Parathyroid adenoma (tissue), 2 donors: ENCODE measurements around the gene ZBTB37.
"Not testable (repeated sequence)": the region's sequence is repeated elsewhere in the genome, so short reads cannot be mapped to it uniquely, and the experiment has no call there.

Source experiments
- H2AFZ ChIP-seq: fragments of 300-600 bp; sonication (generic); one replicate; pipeline ENCODE4 v1.7.0; 2017; ENCODE audit warnings: antibody characterized with exemption, mild to moderate bottlenecking
- H3K27ac ChIP-seq: fragments of 300-600 bp; sonication (generic); one replicate; pipeline ENCODE4 v1.7.0; 2017
- H3K27me3 ChIP-seq: fragments of 300-600 bp; sonication (generic); one replicate; pipeline ENCODE4 v1.7.0; 2017; ENCODE audit warnings: low read length; ENCODE audit not compliant: control insufficient read depth, insufficient read depth
- H3K36me3 ChIP-seq: fragments of 300-600 bp; sonication (generic); one replicate; pipeline ENCODE4 v1.7.0; 2017; ENCODE audit warnings: low read length; ENCODE audit not compliant: control insufficient read depth, insufficient read depth
- H3K4me1 ChIP-seq: fragments of 300-600 bp; sonication (generic); one replicate; pipeline ENCODE4 v1.7.0; 2017; ENCODE audit warnings: control low read depth
- H3K4me2 ChIP-seq: fragments of 300-600 bp; sonication (generic); one replicate; pipeline ENCODE4 v1.7.0; 2017; ENCODE audit warnings: low read length
- H3K4me3 ChIP-seq: fragments of 300-600 bp; sonication (generic); one replicate; pipeline ENCODE4 v1.7.0; 2017; ENCODE audit warnings: low read depth, low read length
- H3K79me2 ChIP-seq: fragments of 300-600 bp; sonication (generic); one replicate; pipeline ENCODE4 v1.7.0; 2017; ENCODE audit warnings: control low read depth
- H3K9ac ChIP-seq: fragments of 300-600 bp; sonication (generic); one replicate; pipeline ENCODE4 v1.7.0; 2017; ENCODE audit warnings: mild to moderate bottlenecking
- H3K9me3 ChIP-seq: fragments of 300-600 bp; sonication (generic); one replicate; pipeline ENCODE4 v1.7.0; 2017; ENCODE audit warnings: low read length; ENCODE audit not compliant: control insufficient read depth
- CTCF ChIP-seq: fragments of 300-600 bp; sonication (generic); IDR thresholded peaks from one replicate; pipeline ENCODE4 v1.7.0; 2017; ENCODE audit warnings: antibody characterized with exemption, mild to moderate bottlenecking
- donor health status: primary hyperparathyroidism.

ZBTB37 gene

DNA sequence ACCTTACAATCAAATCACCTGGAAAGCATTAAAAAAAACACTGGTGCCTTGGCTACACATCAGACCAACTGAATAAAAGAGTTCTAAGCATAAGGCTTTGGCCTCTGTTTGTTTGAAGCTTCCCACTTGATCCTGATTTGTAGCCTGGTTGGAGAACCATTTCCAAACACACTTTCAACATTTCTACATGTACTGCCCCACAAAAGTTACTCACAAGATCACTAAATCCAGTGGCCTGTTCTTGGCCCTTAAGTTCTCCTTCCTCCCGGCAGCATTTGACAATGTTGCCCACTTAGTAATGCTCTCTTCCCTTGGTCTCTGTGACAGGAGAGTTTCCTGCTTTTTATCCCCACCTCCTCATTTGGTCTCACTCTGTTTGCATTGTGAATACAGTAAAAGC, 12.2 kb upstream of the ZBTB37 start:
- H2AFZ ChIP-seq, result no peak overlapping the region

GRCh38 chr1:173856903-173857302, 11.3 kb upstream of the ZBTB37 start:
- Histone ChIP-seq H3K36me3 (no peaks in the 10 kb centered on the region), H3K4me3 (no peak overlapping the region), H3K27ac (no peak overlapping the region), H3K4me1 (no peaks in the 10 kb centered on the region), H3K9ac (no peak overlapping the region), H3K27me3 (no peaks in the 10 kb centered on the region), H3K79me2 (no peaks in the 10 kb centered on the region), H2AFZ (no peak overlapping the region), H3K9me3 (no peaks in the 10 kb centered on the region), H3K4me2 (no peak overlapping the region)
- TF ChIP-seq CTCF, result no peak

More for the DNA sequence above, 12.2 kb upstream of the ZBTB37 start:
- H3K79me2 ChIP-seq, result no peaks in the 10 kb centered on the region
- no peak overlapping the region for H3K9ac ChIP-seq
- H3K4me1 ChIP-seq, result no peaks in the 10 kb centered on the region
- H3K27me3 ChIP-seq, result no peaks in the 10 kb centered on the region
- H3K27ac ChIP-seq, result no peak overlapping the region
- H3K4me3 ChIP-seq, result no peak overlapping the region
- H3K36me3 ChIP-seq, result no peaks in the 10 kb centered on the region
- H3K4me2 ChIP-seq, result no peak overlapping the region
- TF ChIP-seq CTCF, result no peak
- no peaks in the 10 kb centered on the region for H3K9me3 ChIP-seq

- Histone ChIP-seq H3K4me2 (no peak overlapping the region), H3K9me3 (no peaks in the 10 kb centered on the region), H2AFZ (no peak overlapping the region), H3K79me2 (no peaks in the 10 kb centered on the region), H3K27ac (no peak overlapping the region), H3K4me1 (no peaks in the 10 kb centered on the region), H3K9ac (no peak overlapping the region), H3K36me3 (no peaks in the 10 kb centered on the region), H3K27me3 (no peaks in the 10 kb centered on the region), H3K4me3 (no peak overlapping the region)
- TF ChIP-seq CTCF, result no peak
Observed at GRCh38 chr1:173857363-173857917, 10.7 kb upstream of the ZBTB37 start.

DNA sequence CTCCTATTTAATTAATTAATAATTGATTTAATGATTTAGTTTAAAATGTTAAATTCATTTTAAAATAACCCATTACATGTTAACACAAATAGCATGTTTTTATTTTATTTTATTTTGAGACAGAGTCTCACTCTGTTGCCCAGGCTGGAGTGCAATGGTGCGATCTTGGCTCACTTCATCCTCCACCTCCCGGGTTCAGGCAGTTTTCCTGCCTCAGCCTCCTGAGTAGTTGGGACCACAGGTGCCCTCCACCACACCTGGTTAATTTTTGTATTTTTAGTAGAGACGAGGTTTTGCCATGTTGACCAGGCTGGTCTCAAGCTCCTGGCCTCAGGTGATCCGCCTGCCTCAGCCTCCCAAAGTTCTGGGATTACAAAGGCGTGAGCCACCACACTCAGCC, 8.6 kb upstream of the ZBTB37 start:
- H3K9me3 ChIP-seq, H3K27ac ChIP-seq, H3K4me1 ChIP-seq, H3K9ac ChIP-seq, H3K4me2 ChIP-seq, H3K79me2 ChIP-seq, H3K4me3 ChIP-seq, H3K36me3 ChIP-seq, H3K27me3 ChIP-seq, H2AFZ ChIP-seq: not testable (repeated sequence)

DNA sequence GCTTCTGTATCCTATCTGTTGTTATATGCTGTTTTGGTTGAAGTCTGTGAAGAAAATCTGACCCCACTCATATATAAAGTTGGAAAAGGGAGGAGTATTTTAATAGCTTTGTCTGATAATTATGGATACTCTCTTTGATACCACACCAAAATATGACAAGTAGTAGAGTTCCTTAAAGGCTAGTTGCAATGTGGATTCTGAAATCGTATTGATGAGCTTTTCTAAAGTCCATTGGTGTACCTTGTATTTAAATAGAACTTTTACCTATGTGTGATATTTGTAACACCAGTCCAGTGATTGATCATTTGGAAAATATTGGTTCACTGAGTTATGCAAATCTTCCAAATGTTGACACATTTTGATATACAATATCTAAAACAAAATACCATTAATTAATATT, 8.1 kb upstream of the ZBTB37 start:
- H3K4me3 ChIP-seq, result no peak overlapping the region
- no peaks in the 10 kb centered on the region for H3K79me2 ChIP-seq
- H3K36me3 ChIP-seq, result no peaks in the 10 kb centered on the region

More for the DNA sequence above, 8.1 kb upstream of the ZBTB37 start:
- Histone ChIP-seq H2AFZ (no peak overlapping the region), H3K9ac (no peak overlapping the region), H3K9me3 (no peaks in the 10 kb centered on the region), H3K27me3 (no peaks in the 10 kb centered on the region), H3K4me2 (no peak overlapping the region), H3K4me1 (no peaks in the 10 kb centered on the region), H3K27ac (no peak overlapping the region)
- no peak for TF ChIP-seq CTCF
